Esophagus muscularis mucosa (tissue), 4 donors: ENCODE measurements around the gene GIGYF1.

Source experiments
- EP300 ChIP-seq: sonication (generic); formaldehyde crosslinking; IDR thresholded peaks from one replicate; pipeline ENCODE4 v1.6.1; 2017; ENCODE audit warnings: antibody characterized with exemption
- POLR2AphosphoS5 ChIP-seq, 2 donors: sonication (generic); formaldehyde crosslinking; IDR thresholded peaks; one replicate each; pipeline ENCODE4 v1.6.1; 2017; ENCODE audit warnings: antibody characterized with exemption in 2 of 2
- TF ChIP-seq, protein P1 (sequence below), 3 experiments: fragments of 200-600 bp in 2 of 3; fragments of 450-650 bp in 1 of 3; sonication (generic) in 2 of 3; IDR thresholded peaks; one replicate each; pipeline ENCODE4 v1.5.1; 2017 to 2019; ENCODE audit warnings: antibody characterized with exemption in 3 of 3, mild to moderate bottlenecking in 2 of 3, moderate library complexity in 1 of 3

- TF ChIP-seq POLR2AphosphoS5 (IDR thresholded peaks at IDR 0.05) (no peak), EP300 (no peak)
- TF ChIP-seq, protein P1, sequence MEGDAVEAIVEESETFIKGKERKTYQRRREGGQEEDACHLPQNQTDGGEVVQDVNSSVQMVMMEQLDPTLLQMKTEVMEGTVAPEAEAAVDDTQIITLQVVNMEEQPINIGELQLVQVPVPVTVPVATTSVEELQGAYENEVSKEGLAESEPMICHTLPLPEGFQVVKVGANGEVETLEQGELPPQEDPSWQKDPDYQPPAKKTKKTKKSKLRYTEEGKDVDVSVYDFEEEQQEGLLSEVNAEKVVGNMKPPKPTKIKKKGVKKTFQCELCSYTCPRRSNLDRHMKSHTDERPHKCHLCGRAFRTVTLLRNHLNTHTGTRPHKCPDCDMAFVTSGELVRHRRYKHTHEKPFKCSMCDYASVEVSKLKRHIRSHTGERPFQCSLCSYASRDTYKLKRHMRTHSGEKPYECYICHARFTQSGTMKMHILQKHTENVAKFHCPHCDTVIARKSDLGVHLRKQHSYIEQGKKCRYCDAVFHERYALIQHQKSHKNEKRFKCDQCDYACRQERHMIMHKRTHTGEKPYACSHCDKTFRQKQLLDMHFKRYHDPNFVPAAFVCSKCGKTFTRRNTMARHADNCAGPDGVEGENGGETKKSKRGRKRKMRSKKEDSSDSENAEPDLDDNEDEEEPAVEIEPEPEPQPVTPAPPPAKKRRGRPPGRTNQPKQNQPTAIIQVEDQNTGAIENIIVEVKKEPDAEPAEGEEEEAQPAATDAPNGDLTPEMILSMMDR (IDR thresholded peaks at IDR 0.05): no peak
Observed at GRCh38 chr7:100723732-100724275, 29.8 kb upstream of the GIGYF1 start.
